ENCODE measurements around the gene PKNOX2.

Gene PKNOX2

DNA sequence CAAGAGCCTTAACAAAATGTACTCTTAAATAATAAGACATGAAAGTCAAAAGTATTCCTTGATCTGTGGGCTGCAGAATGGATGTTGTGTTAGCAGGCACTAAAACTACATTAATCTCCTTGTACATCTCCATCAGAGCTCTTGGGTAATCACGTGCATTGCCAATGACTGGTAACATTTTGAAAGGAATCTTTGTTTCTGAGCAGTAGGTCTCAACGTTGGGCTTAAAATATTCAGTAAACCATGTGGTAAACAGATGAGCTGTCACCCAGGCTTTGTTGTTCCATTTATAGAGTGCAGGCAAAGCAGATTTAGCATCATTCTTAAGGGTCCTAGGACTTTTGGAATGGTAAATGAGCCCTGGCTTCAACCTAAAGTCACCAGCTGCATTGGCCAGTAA lies 152.9 kb downstream of the PKNOX2 start:
- DNase-seq: no peak

DNA sequence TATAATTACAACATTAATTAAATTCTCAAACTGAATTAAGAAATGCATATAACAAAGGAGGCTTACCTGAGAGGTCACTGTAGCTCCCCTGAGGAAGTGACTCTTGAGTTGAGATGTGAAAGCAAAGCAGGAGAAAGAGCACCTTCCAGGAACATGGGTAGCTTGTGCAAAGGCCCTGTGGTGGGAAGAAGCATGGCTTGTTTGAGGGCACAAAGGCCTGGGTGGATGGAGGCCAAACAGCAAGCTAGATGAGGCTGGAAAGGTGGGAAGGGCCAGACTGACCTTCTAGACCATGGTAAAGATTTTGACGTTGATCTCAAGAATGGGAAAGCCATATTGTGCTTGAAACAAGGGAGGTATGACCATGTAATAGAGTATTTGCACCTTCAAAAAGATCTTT lies 155.1 kb downstream of the PKNOX2 start:
- DNase-seq: no peak

DNA sequence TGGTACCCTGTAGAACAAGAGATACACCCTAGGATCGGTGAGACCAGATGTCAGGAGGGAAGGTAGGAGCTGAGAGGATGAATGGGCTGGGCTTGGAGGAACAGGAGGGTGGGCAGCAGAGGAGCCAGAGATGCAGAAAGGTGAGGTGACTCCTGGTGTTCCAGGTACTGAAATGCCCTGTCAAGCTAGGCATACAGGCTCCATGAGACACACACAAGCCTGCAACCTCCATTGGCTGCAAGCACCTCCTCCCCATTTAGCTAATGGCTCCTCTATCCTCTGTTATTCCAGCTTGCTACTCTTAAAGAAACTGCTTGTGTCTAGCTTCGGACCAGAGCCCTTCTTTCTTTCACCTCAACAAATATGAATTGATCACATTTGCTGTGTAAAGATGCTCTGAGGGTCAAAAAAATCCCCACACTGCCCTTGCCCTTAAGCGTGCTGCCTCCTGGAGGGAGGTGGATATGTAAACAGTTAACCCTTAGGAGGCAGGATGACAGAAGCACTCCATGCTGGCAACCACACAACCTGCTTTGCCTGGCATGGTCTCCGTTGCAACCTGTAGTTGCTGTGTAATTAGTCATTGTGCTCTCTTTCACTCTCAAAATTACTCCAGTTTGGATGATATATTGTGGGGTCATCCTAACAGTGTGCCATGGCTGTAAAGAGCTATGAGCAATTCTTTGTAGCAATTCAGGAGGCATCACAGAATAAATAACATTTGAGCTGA lies 156.0 kb downstream of the PKNOX2 start:
- no peak for DNase-seq

DNA sequence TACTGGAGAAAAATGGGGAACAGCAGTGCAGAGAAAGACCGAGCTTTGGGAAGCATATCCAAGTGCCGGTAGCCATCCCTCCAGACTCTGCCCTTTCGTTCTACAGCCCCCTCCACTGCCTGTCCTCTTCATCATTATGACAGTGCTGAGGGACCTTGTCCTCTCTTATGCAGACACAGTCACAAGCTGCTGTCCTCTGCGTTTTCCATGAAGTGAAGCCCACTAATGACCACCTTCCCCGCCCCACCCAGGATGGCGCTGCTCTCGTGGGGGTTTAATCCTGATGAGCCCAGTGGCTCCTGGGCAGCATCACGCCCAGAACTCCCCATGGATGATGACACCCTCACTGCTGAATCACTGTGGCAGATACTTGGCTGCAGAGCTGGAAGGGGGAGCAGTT lies 157.7 kb downstream of the PKNOX2 start:
- DNase-seq: no peak

DNA sequence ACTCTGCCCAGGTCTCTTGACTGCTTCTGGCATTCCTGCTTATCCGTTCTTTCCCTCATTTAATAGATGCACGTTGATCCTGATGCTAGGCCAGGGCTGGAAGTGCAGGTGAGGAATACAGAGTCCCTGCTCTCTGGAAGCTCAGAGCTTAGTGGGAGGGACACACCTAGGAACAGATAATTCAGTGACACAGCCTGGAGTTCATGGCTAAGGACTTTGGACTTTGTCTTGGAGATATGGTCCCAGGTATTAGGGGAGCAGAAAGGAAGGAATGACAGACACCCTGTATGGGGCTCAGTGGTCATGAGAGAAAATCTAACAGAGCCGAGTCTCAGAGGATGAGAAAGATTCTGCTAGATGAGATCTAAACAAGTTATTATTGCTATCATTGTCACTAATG lies 160.6 kb downstream of the PKNOX2 start:
- no peak for DNase-seq

DNA sequence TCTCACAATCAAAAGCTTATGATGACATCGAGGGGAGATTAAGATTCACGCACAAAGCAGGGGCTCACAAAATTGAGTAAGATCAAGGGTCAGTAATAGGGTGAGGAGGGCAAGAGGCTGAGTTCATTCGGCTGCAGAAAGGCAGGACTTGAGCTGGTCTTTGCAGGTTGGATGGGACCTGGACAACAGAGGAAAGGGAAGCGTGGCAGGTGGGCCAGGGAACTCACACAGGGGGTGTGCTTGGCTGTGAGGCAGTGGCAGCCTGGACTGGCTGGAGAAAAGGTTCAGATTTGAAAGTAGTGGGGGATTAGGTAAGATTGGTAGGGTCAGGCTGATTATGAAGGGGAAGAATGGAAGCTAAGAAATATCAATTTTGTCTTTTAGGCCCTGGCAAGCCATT lies 161.6 kb downstream of the PKNOX2 start:
- DNase-seq: no peak

DNA sequence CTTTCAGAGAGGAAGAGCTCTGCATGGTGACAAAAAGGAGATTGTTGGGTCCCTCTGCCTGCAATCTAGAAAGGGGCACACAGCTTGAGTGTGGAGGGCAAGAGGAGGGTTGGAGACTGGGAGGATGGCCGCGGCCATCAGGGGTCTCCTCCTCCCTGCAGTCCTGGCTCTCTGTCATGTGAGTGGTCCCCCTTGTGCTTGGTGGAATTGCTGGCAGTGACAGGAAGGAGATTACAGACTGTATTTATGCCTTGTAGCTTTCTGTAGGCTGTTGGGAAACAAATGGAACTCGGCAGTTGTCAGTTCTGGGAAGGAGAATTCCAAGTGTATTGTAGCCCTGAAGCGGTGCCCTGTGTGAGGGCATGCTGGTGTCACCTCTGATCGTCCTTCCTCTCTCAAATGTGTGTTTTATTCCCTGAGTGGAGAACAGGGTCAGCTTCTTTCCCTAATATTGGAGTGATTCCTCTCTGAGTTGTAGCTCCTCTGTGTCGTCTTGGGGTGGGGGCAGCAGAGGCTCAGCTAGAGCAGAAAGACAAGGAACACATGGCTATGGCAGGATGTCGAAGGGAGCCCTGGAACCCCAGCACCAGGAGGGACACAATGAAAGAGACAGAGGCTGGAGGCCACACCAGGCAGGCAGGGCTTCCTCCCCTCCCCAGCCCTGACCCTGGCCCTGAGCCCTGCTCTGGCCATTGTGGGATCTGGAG lies 163.1 kb downstream of the PKNOX2 start:
- DNase-seq: no peak

DNA sequence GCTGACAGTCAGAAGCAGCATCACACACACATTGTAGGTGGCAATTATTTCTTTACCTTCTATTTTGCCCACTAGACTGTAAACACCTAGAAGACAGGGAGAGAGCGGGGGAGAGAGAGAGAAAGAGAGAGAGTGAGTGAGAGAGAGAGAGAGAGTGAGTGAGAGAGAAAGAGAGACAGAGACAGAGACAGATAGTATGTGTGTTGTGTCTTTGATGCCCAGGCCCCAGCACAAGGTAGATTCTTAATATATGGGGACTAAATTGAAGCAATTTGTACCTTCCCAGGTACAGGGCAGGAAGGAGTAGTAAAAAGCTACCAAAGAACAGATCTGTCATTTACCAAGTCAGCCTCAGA lies 163.7 kb downstream of the PKNOX2 start:
- no peak for DNase-seq

DNA sequence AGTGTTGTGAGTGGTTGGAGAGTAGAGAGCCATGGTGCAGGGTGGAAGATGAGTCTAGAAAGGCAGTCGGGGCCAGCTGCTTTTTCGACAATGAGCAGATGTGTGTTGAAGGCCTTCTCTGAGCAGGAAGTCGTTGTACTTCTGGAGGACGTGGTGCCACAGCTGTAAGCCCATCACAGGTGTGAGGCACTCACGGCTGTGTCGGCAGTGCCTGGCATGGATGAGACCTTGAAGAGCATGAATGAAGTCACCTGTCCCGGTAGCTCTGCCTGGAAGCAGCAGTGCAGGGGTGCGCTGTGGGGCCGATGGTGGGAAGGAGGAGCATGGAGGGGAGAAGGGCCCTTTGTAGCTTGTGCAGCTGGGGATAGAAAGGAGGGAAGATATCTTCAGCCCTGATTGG lies 165.2 kb downstream of the PKNOX2 start:
- DNase-seq: no peak

DNA sequence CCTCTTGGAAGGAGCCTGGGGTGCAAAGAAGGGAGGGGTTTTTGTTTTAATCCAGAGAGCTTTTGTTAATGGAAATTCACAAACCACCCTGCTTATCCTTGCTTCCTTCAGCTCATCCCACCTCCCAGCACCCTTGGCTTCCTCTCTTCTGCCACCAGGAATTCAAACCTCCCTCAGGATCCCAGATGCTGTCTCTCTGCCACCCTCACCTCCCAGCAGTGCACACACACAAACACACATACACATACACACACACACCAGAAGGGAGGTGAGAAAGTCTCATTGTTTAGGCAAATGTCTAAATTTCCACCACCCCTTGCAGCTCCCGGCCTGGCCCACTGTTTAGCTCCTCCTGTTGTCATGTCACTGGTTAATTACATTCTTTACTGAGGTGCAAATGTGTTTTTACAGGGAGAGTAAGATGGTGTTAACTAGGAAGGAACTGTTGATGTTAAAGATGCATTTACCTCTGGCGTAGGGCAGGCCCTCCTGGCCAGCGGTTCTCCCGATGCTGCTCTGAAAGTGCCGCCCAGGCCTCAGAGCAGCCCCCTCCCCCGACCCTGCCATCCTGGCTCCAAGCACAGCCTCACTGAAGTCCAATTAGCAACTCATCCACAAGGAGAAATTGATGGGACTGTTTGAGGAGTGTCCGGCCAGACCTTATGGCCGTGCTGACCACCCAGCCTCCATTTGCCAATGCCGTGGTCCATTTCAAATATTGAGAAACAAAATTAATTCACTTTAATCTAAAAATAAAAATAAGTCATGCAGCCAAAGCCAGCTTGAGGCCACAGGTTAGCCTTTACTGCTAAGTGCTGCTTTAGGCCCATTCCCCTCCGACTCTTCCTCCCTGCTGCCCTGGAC lies 166.1 kb downstream of the PKNOX2 start:
- no peak for DNase-seq

DNA sequence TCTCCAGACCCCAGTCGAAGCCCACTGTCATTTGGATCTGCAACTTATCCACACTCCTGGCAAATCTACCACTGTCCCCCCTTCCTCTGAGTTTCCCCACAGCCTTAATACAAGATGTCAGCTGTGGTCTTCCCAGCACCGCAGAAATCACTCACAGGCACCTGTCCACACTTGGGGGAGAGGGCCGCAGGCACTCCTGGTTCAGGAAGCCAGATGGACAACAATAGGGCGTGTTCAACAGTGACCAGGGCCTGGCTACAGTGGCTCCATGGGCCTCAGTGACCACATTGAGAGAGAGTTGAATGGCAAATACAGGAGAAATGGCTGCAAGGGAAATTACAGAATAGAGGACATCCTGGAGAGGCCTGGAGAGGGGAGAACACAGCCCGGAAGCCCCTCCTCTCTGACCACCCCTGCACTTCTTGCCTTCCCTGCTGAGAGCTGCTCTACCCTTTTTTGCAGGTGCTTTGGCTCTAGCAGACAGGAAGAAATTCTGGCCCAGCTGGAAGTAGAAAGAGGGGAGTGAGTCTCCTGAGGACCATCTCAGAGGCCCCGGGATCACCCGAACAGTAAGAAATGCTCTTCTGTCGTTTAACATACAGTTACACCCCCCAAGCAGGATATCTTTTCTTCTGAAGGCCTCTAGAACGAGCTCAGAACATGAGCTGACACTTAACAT lies 166.9 kb downstream of the PKNOX2 start:
- DNase-seq: no peak

DNA sequence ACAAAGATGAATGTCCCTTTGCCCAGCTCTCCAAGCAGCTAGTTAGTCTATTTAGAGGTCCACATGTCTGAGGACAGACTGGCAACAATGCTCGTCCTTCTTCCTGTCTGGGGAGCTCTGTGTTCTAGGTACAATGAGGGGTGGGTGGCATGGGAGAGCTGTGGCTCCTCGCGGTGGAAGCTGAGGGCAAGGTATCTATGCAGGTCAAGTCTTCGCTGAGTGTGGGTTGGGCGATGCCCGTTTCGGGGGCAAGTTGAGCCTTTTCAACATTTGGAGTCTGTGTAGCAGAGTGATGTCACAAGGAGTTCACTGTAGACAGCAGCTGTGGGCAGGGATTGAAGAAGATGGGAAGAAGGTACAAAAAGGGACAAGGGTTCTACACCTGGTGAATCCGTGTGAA lies 168.3 kb downstream of the PKNOX2 start:
- DNase-seq: no peak

DNA sequence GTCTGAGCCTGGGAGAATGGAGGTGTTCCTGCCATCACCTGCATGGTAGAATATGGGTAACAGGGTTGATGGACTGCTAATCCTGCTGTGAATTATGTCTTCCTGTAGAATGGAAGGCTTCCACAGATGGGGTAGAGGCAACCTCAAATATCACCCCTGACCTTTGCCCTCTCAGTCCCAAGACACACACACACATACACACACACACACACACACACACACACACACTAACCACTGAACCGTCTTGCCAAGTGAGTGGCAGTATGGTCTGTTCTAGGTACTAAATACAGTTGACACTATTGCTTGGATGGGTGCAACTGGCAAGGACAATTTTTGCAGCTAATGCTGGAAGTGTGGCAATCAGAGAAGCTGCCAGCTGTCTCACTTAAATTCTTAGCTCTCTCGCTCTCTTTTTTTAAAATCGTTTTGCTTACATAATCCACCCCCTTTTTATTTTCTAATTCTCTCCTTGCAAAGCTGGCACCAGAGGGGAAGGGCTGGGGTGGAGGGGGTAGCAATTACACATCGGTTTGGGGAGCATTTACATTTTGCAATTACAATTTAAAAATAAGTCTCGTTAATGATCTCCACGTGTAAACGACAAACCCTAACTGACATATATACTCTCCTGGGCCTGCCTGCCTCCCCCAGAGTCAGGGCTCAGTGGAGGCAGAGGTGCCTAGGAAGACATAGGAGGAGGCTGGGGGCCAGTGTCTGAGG lies 169.0 kb downstream of the PKNOX2 start:
- DNase-seq: no peak

DNA sequence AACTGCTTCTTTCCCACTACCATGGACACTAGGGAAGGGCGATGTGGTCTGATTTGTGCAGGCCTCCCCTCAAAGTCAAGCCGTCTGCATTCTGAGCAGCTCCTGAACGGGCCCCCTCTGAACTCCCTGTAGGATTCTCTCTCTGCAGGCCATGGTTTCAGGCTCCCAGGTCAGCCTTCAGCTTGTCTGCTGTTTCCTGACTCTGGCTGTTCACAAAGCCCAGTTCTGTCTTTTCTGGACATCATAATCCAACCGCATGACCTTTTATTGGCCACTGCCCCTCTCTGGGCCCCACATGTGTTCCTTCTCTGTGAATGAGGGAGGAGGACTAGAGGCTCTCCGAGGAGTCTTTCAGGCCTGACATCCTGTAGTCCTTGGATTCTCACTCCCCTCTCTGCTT lies 170.6 kb downstream of the PKNOX2 start:
- DNase-seq: no peak

DNA sequence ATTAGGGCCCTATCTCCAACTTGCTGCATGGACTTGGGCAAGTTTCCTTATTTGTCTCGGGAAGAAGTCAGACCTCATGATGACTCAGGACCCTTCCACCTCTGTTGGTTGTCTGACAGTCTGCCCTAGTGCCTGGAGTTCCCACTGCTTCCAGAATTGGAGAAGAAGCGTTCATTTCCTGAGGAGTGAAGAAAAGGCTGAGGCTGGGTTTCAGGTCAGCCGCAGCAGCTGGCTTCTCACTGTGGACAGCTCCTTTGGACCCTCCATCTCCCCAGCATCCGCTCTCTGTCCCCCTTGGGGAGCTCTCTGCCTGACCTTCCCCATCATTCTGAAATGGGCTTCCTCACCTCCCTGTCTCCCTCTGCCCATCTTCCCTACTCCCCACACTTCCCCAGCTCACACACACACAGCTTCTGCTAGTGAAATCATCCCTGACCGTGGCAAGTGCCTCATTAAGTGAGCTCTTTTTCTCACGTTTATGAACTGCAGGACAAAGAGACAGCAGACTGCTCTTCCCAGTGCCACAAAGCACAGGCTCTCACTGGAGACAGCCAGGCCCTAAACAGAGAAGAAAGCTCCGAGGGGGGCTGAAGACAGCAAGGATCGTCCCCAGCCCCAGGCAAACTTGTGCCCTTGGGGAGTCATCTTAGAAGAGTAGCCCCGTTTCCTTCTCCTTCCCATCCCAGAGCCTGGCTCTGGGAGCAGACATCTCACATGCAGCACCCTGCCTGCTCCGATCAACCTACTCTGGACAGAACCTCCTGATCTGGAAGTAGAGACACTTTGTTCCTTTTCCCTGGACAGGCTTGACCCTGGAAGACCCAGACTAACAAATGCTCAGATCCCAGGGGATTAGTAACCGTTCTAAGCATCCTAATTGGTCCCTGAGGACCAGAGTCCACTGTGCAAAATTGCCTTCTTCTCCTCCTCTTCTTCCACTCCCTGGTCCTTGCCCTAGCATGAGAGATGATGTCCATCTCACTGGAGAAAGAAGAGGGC lies 173.6 kb downstream of the PKNOX2 start:
- DNase-seq: no peak

DNA sequence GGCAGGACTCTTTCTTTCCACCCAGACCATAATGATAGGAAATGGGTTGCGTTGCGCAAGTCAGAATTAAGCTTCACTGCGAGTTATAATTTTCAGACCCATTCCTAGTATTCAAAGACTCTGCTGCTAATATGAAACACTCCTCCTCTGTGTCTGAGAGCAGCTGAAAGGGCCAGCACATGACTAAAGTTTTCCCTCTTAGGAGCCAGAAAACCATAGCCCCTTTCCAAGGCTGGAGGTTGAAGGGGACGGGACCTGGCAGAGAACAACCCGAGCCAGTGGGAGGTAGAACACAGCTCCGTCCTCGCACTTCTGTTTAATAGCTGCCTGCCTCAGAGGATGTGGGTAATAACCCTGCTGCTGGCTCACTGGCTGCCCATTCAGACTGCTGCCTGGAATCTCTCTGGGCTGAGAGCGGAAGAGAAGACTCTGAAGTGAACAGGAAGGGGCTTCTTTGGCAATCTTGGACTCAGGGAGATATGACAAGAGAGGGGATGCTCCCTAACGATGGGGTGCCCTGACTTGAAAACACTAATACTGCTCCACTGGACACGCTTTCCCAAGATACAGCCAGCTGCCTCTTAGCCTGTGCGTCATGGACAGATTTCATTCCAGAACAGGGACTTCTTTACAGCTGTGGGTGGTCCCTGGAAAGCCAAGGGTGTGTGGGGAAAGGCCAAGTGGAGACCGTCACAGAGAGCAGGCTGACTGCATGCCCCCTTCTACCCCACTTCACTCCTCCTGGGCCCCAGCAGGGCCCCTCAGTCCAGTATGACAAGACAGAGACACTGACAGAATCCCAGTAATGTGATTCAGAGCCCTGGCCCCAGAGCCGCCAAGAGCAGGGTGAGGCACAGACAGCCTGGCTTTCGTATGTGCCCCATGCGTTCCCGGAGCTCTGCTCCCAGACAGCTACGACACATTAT lies 174.6 kb downstream of the PKNOX2 start:
- DNase-seq: no peak

DNA sequence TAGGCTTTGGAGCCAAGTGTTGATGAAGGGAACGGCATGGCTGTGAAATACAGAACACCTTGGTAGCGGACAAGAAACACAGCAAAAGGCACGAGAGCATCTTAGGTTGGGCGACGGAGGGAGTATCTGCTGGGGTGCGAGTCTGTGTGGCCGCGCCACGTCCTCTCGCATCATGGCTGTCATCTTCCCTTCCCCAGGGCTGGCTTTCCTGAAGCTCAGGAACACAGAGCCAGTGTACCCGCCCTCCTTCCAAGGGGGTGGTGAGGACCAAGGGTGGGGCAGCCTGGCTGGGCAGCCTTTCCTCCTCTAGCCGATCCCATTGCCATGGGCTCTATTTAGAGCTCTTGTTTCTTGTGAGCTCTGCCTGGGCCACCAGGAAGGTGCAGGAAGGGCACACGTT lies 177.1 kb downstream of the PKNOX2 start:
- no peak for DNase-seq

DNA sequence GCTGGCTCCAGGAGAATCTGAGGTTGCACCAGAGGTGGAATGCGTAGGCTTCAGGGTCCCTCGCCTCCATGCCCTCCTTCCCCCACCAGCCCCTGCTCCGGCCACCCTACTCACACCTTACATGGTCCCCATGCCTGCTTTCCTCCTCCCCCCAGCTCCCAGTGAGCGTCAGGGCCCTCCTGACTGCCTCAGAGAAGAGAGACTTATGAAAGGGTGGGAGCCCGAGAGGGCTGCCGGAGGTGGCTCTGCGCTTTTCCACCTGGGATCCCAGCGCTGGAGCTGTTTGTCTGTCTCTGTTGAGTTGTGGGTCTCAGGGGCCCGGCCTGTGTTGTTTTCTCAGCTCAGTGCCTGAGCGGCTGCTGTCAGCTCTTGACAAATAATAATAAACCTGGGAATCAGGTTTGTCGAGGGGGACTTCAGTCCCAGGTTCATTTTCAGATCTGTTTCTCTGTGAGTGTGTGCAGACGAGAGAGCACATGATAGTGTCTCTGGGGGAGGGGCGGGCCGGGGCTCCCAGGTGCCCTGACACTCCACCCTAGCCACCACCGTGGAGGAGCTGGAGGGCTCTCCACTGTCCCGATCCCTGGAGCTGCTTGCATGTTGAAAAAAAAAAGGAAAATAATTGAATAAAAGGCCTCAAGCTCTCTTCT lies 177.9 kb downstream of the PKNOX2 start:
- no peak for DNase-seq

DNA sequence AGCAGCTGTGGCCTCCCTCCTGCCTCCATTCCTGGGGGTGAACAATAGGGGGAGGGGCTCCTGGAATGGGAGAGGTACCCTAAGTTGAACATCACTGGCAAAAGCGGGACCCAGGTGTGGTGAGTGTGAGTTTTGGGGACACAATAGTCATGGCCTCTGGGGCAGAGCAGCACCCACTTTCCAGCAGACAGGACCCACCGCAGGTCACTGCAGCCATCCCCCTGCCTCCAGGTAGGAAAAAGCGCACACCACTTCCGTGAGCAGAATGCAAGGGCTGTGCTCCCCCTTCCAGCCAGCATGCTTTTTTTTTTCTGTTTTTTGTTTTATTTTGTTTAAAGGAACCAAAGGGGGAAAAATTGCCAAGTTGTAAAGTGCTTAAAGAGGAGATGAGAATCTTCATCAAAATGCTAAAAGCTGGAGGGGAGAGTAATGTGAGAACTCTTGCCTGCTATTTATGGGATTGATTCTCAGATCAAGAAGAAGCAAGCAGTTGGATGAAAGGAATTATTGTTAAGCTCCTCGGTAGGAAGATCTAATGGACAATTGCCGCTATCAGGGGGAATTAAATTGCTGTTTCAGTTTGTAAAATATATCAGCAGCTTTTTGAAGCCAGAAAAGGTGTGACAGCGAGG lies 178.7 kb downstream of the PKNOX2 start:
- no peak for DNase-seq
